Testis (tissue), 3 donors: ENCODE results near the gene PHACTR3. TPM values are rescaled to one million over a fixed set of nuclear protein-coding genes. Genes with fewer than 3 reads are reported as not detected.

Source experiments
- DNase-seq: peaks from one replicate; pipeline ENCODE4 v3.0.0-alpha.2; 2019
- H3K27ac ChIP-seq, 2 donors: fragments of 200-600 bp; sonication (generic); one replicate each; pipeline ENCODE4 v1.5.1; 2019
- H3K27me3 ChIP-seq: fragments of 200-600 bp; sonication (generic); one replicate; pipeline ENCODE4 v1.5.1; 2019
- H3K36me3 ChIP-seq: fragments of 200-600 bp; sonication (generic); one replicate; pipeline ENCODE4 v1.5.1; 2017; ENCODE audit warnings: low read depth; ENCODE audit errors: missing control alignments
- H3K4me1 ChIP-seq: fragments of 200-600 bp; sonication (generic); one replicate; pipeline ENCODE4 v1.5.1; 2019
- H3K4me3 ChIP-seq, 2 donors: fragments of 200-600 bp; sonication (generic); one replicate each; pipeline ENCODE4 v1.5.1; 2017 to 2019
- H3K9me3 ChIP-seq: fragments of 200-600 bp; sonication (generic); one replicate; pipeline ENCODE4 v1.5.1; 2017
- CTCF ChIP-seq, 3 experiments: fragments of 450-650 bp in 2 of 3; fragments of 200-600 bp in 1 of 3; sonication (generic) in 1 of 3; IDR thresholded peaks; one replicate each; pipeline ENCODE4 v1.5.1; 2016 to 2019; ENCODE audit warnings: antibody characterized with exemption in 3 of 3, mild to moderate bottlenecking in 2 of 3, moderate library complexity in 1 of 3
- POLR2A ChIP-seq: fragments of 450-650 bp; IDR thresholded peaks from one replicate; pipeline ENCODE4 v1.6.1; 2017; ENCODE audit warnings: antibody characterized with exemption, mild to moderate bottlenecking, moderate library complexity
- WGBS, 2 donors: methylation state at CpG; one replicate each; pipeline ENCODE4 v1.1.5; 2018; 5-methylcytosine and 5-hydroxymethylcytosine counted together
- intact Hi-C: fragments of 100-400 bp; cut with DNase I; formaldehyde crosslinking; loops from one replicate; pipeline ENCODE4 v1.15.1; 2023; ENCODE audit warnings: low total_unique reads
- polyA plus RNA-seq: library from polyadenylated mRNA; stranded (reverse); fragments of 350-450 nt; fragmentation: Illumina TruSeq; extraction: RNeasy Lipid Tissue Mini Kit (QIAGEN cat#74804); gene quantifications from one replicate; pipeline ENCODE4 v1.2.3, GENCODE V29; 2014; ENCODE audit warnings: low read depth, low replicate concordance; ENCODE audit not compliant: insufficient read depth
- total RNA-seq, 2 donors: library from RNA; depleted of rRNA; stranded (reverse); fragments of >200 nt; gene quantifications; one replicate each; pipeline ENCODE4 v1.2.3, GENCODE V29; 2016

The PHACTR3 gene
- total and polyA plus RNA-seq, 3 donors from 2014 or later, result 0.94 to 1.2 (median 1.1) TPM

GRCh38 chr20:59588236-59588855, 16.0 kb upstream of the PHACTR3 start:
- no peak overlapping the region for H3K27ac ChIP-seq
- intact Hi-C loops, result no loop called here
- no peak for DNase-seq
- H3K27me3 ChIP-seq, result no peaks in the 10 kb centered on the region
- no peaks in the 10 kb centered on the region for H3K9me3 ChIP-seq
- WGBS, 2 donors, result 89 to 93% methylated on average over 13 of the region's 13 CpGs
- no peaks in the 10 kb centered on the region for H3K36me3 ChIP-seq
- H3K4me3 ChIP-seq, result no peak overlapping the region
- H3K4me1 ChIP-seq, result no peaks in the 10 kb centered on the region
- no peak for TF ChIP-seq POLR2A
- no peak for TF ChIP-seq CTCF (IDR thresholded peaks at IDR 0.05)

GRCh38 chr20:59589086-59589684, 15.2 kb upstream of the PHACTR3 start:
- Histone ChIP-seq H3K36me3 (no peaks in the 10 kb centered on the region), H3K9me3 (no peaks in the 10 kb centered on the region), H3K4me3 (no peak overlapping the region), H3K27me3 (no peaks in the 10 kb centered on the region), H3K27ac (no peak overlapping the region), H3K4me1 (no peaks in the 10 kb centered on the region)
- DNase-seq, result no peak
- 92 to 94% methylated on average over 19 to 24 of the region's 24 CpGs for WGBS, 2 donors
- intact Hi-C loops, result no loop called here
- TF ChIP-seq POLR2A (no peak), CTCF (IDR thresholded peaks at IDR 0.05) (no peak)

GRCh38 chr20:59591061-59591460, 13.3 kb upstream of the PHACTR3 start:
- H3K4me3 ChIP-seq, result no peak overlapping the region
- WGBS, 2 donors, result 90 to 93% methylated on average over 12 of the region's 12 CpGs
- intact Hi-C loops, result no loop called here
- no peaks in the 10 kb centered on the region for H3K4me1 ChIP-seq
- TF ChIP-seq CTCF (IDR thresholded peaks at IDR 0.05) (no peak), POLR2A (no peak)
- no peaks in the 10 kb centered on the region for H3K9me3 ChIP-seq
- H3K27me3 ChIP-seq, result no peaks in the 10 kb centered on the region
- no peak for DNase-seq
- H3K27ac ChIP-seq, result no peak overlapping the region
- H3K36me3 ChIP-seq, result no peaks in the 10 kb centered on the region

- H3K27ac ChIP-seq, result no peak overlapping the region
- no peaks in the 10 kb centered on the region for H3K36me3 ChIP-seq
- H3K4me1 ChIP-seq, result no peaks in the 10 kb centered on the region
- WGBS, 2 donors, result 78 to 94% methylated on average over 5 of the region's 5 CpGs
- intact Hi-C loops, result no loop called here
- DNase-seq, result no peak
- H3K4me3 ChIP-seq, result no peak overlapping the region
- no peaks in the 10 kb centered on the region for H3K27me3 ChIP-seq
- no peak for TF ChIP-seq CTCF (IDR thresholded peaks at IDR 0.05)
- no peak for TF ChIP-seq POLR2A
- no peaks in the 10 kb centered on the region for H3K9me3 ChIP-seq
Measured at GRCh38 chr20:59596690-59597089, 7.7 kb upstream of the PHACTR3 start.

- Histone ChIP-seq H3K4me3 (no peak overlapping the region), H3K9me3 (no peaks in the 10 kb centered on the region), H3K4me1 (no peaks in the 10 kb centered on the region), H3K27me3 (no peaks in the 10 kb centered on the region), H3K36me3 (no peaks in the 10 kb centered on the region), H3K27ac (no peak overlapping the region)
- intact Hi-C loops, result no loop called here
- TF ChIP-seq CTCF (IDR thresholded peaks at IDR 0.05) (no peak), POLR2A (no peak)
- 83% methylated on average over 1 of the region's 1 CpG for WGBS, 2 donors
- DNase-seq, result no peak
Measured at GRCh38 chr20:59597240-59597639, 7.1 kb upstream of the PHACTR3 start.
